ENCODE data around the gene SCG5. TPM values are rescaled to one million over a fixed set of nuclear protein-coding genes. Genes with fewer than 3 reads are reported as not detected.

The SCG5 gene
- total RNA-seq, 1 donor from 2014 or later = not detected

- intact Hi-C loops (cut with DNase I) = no loop called here
- ATAC-seq (no peak), DNase-seq (ENCODE audit: missing footprints) (no peak)
Measured at GRCh38 chr15:32738666-32739065, 97.2 kb downstream of the SCG5 start.

GRCh38 chr15:32739522-32740063 is 98.1 kb downstream of the SCG5 start:
- DNase-seq (ENCODE audit: missing footprints) = no peak
- no peak for ATAC-seq
- intact Hi-C loops (cut with DNase I) = no loop called here

GRCh38 chr15:32743411-32744140 is 102.1 kb downstream of the SCG5 start:
- intact Hi-C loops (cut with DNase I) = no loop called here
- DNase-seq (ENCODE audit: missing footprints) = no peak
- no peak for ATAC-seq

- intact Hi-C loops (cut with DNase I) = no loop called here
- DNase-seq (ENCODE audit: missing footprints) (no peak), ATAC-seq (no peak)
Measured at GRCh38 chr15:32746116-32746857, 104.8 kb downstream of the SCG5 start.

Other genes starting within 250 kb of the SCG5 start
- not detected for gene GOLGA8K, start 238.4 kb upstream of the SCG5 start, total RNA-seq
- gene GOLGA8O, start 186.1 kb upstream of the SCG5 start, total RNA-seq = 1.5 TPM
- gene GOLGA8N, start 48.3 kb upstream of the SCG5 start, total RNA-seq = 10.3 TPM
- 1.7 TPM for gene ARHGAP11A, start 26.2 kb upstream of the SCG5 start, total RNA-seq
- not detected for gene GREM1, start 76.3 kb downstream of the SCG5 start, total RNA-seq